Measurements from ENCODE around the gene APC2. TPM values are rescaled to one million over a fixed set of nuclear protein-coding genes. Genes with fewer than 3 reads are reported as not detected.

Gene APC2
- total RNA-seq, 2 experiments from 2014 or later, result 0.07 to 0.29 TPM

DNA sequence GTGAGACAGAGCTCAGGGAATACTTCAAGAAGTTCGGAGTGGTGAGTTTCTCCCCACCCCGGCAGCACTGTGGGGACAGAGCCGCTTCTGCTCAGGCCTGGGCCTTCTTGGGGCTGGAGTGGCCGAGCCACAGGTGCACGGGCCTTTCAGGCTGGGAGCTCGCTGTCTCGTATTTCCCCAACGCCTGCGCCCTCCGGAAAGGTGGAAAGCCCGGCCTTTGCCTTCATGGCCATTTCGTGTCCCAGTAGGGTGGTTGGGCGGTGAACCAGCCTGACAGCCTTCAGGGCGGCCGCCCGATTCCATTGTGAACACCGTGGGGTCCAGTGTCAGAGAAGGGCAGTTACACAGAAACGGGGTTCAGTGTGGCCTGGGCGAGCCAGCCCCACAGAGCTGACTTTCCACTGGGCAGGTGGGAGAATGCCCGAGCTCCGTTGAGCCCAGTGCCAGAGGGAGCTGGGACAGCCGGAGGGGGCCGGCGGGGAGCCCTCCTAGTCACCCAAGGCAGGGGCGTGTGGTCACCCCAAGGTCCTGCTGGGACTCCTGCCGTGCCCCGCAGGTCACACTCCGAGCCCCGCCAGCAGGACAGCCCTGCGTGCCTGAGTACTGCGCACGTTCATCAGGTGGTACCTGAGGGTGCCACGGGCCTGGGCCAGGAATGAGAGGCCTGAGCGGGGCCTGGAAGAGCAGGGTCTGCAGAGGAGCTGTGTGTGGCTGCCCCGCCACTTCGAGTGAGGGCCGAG is 28.5 kb upstream of the APC2 start:
- Mint-ChIP-seq H3K27me3 (no peaks in the 10 kb centered on the region), H3K36me3 (ENCODE audit: low read depth) (peaks cover 51% of the 10 kb centered on the region), H3K4me1 (ENCODE audit: low read depth) (peaks cover 14% of the 10 kb centered on the region), H3K27ac (no peak overlapping the region), H3K9me3 (no peaks in the 10 kb centered on the region), H3K4me3 (no peak overlapping the region)
- ATAC-seq, result no peak
- TF ChIP-seq, protein P1, sequence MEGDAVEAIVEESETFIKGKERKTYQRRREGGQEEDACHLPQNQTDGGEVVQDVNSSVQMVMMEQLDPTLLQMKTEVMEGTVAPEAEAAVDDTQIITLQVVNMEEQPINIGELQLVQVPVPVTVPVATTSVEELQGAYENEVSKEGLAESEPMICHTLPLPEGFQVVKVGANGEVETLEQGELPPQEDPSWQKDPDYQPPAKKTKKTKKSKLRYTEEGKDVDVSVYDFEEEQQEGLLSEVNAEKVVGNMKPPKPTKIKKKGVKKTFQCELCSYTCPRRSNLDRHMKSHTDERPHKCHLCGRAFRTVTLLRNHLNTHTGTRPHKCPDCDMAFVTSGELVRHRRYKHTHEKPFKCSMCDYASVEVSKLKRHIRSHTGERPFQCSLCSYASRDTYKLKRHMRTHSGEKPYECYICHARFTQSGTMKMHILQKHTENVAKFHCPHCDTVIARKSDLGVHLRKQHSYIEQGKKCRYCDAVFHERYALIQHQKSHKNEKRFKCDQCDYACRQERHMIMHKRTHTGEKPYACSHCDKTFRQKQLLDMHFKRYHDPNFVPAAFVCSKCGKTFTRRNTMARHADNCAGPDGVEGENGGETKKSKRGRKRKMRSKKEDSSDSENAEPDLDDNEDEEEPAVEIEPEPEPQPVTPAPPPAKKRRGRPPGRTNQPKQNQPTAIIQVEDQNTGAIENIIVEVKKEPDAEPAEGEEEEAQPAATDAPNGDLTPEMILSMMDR (IDR thresholded peaks at IDR 0.05), result no peak
- intact Hi-C loops (cut with micrococcal nuclease), result no loop called here
- DNase-seq, result no peak
- ChIA-PET POLR2A (interaction anchor here (0.8 to 2.1 kb wide), 3 partner anchors 9 to 12 kb away, joined by 3 to 8 read pairs (median 5); no protein-coding TSS in a partner anchor), CTCF (interaction anchor here (0.9 to 1.1 kb wide), 2 partner anchors 12 to 16 kb away, joined by 3 read pairs; no protein-coding TSS in a partner anchor)

DNA sequence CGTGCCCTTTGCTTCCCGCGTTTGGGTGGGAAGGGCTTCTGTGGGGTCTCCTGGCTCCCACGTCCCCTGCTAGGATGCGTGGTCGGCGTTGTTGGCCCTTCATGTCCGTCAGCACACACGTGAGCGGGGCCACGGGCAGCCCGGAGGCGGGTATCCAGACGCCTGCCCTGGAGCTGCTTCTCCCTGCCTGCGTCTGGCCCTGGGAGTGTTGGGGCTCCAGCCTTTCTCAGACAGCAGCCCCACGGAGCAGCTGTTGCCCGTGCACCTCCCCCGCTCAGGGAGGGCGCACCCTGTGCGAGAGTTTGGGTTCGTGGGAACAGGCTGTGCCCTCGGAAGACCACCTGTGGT is 28.0 kb upstream of the APC2 start:
- Mint-ChIP-seq H3K27me3 (no peaks in the 10 kb centered on the region), H3K4me3 (no peak overlapping the region), H3K27ac (no peak overlapping the region), H3K36me3 (ENCODE audit: low read depth) (peaks cover 51% of the 10 kb centered on the region), H3K4me1 (ENCODE audit: low read depth) (peaks cover 8% of the 10 kb centered on the region), H3K9me3 (no peaks in the 10 kb centered on the region)
- ChIA-PET POLR2A (interaction anchor here (0.6 to 2.1 kb wide), 2 partner anchors 9 to 130 kb away, joined by 3 to 8 read pairs; no protein-coding TSS in a partner anchor), CTCF (no interaction called here)
- intact Hi-C loops (cut with micrococcal nuclease), result no loop called here
- DNase-seq (no peak), ATAC-seq (no peak)
- TF ChIP-seq, protein P1 (IDR thresholded peaks at IDR 0.05), result no peak

DNA sequence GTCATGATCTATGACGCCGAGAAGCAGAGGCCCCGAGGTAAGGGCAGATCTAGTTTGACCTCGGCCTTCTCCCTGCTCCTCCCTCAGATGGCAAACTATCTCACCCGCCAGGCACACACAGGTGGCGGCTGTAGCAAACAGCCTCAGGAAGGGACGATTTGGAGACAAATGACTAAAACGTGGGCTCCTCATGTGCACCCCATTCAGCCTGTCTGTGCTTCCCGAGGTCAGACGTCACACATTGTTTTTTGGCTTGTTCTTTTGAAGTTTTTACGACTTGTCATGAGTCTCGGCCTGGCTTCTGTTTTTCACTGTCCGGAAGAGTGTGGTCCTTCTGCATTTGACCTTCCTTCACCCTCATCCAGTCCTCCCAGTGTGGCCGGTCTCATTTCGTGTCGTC is 27.6 kb upstream of the APC2 start:
- ChIA-PET POLR2A (interaction anchor here (0.6 to 2.1 kb wide), 2 partner anchors 10 to 129 kb away, joined by 3 to 8 read pairs; no protein-coding TSS in a partner anchor), CTCF (no interaction called here)
- DNase-seq (no peak), ATAC-seq (no peak)
- peaks cover 5% of the 10 kb centered on the region for H3K4me1 Mint-ChIP-seq (ENCODE audit: low read depth)
- peaks cover 48% of the 10 kb centered on the region for H3K36me3 Mint-ChIP-seq (ENCODE audit: low read depth)
- H3K27me3 Mint-ChIP-seq, result no peaks in the 10 kb centered on the region
- TF ChIP-seq, protein P1 (IDR thresholded peaks at IDR 0.05), result no peak
- H3K4me3 Mint-ChIP-seq, result no peak overlapping the region
- no peaks in the 10 kb centered on the region for H3K9me3 Mint-ChIP-seq
- H3K27ac Mint-ChIP-seq, result no peak overlapping the region
- intact Hi-C loops (cut with micrococcal nuclease), result no loop called here

DNA sequence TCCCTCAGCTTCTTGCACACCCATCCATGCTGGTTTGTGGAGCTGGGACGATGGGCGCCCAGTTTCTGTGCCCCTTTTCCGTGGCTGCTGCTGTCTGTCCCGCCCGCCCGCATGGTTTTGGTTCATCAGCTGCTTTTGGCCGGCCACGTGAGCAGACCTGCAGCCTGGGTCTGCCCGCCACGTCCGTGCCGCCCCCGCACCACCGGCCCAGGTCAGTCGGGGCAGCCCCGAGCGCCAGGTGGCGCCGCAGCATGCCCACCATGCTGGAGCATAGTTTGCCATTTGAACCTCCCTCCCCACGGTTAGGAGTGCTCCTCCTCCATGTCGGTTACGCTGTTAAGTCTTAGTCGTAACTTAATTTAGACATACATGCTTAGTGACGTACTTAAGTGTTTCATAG is 27.0 kb upstream of the APC2 start:
- intact Hi-C loops (cut with micrococcal nuclease), result no loop called here
- Mint-ChIP-seq H3K27ac (no peak overlapping the region), H3K27me3 (no peaks in the 10 kb centered on the region), H3K4me3 (no peak overlapping the region), H3K4me1 (ENCODE audit: low read depth) (peaks cover 2% of the 10 kb centered on the region), H3K9me3 (no peaks in the 10 kb centered on the region), H3K36me3 (ENCODE audit: low read depth) (peaks cover 45% of the 10 kb centered on the region)
- no peak for ATAC-seq
- ChIA-PET CTCF (no interaction called here), POLR2A (no interaction called here)
- TF ChIP-seq, protein P1 (IDR thresholded peaks at IDR 0.05), result no peak
- no peak for DNase-seq

DNA sequence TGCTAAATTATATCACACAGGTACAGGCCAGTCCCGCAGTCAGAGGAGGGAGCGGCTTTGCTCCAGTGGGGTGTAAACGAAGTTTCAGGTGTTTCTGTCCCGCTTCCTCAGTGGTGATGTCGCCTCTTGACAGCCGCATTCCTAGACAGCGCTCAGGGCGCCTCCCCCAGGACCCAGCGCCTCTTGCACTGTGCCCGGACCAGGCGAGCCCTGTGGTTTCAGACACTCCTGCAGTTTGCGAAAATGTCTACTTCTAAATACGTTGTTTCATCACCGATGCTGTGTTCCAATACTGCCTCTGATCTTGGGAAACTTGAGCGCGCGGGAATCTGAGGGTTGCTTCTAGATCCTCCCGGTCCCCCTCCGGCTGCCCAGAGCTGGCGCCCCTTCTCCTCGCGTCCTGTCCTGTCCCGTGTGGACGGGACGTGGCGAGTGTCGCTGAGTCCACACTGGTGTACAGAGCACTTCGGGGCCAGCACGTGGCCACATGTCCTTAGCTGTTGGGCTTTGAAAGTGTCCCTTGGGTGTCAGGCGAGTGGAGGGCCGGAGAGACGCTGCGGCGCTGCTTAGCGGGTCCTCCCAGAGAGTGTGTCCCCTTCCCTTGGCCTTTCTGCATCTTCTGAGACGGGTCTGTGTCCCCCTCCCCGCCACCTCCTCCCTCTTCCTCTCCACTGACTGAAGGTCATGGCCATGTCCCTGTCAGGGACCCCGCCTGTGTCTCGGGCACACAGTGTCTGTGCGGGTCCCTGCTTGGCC is 26.3 kb upstream of the APC2 start:
- no peaks in the 10 kb centered on the region for H3K27me3 Mint-ChIP-seq
- TF ChIP-seq, protein P1 (IDR thresholded peaks at IDR 0.05), result no peak
- H3K4me1 Mint-ChIP-seq (ENCODE audit: low read depth), result no peaks in the 10 kb centered on the region
- H3K36me3 Mint-ChIP-seq (ENCODE audit: low read depth), result peaks cover 42% of the 10 kb centered on the region
- ChIA-PET POLR2A (interaction anchor here (1.5 kb wide), 1 partner anchor 12 kb away, joined by 4 read pairs; no protein-coding TSS in a partner anchor), CTCF (no interaction called here)
- no peak for DNase-seq
- no peak overlapping the region for H3K27ac Mint-ChIP-seq
- ATAC-seq, result no peak
- H3K9me3 Mint-ChIP-seq, result no peaks in the 10 kb centered on the region
- intact Hi-C loops (cut with micrococcal nuclease), result no loop called here
- no peak overlapping the region for H3K4me3 Mint-ChIP-seq

Data from activated CD8-positive, alpha-beta T cell treated with anti-CD3 and anti-CD28 coated beads for 36 hours (primary cell).